Body of pancreas (tissue), 4 donors: Measurements from ENCODE around the gene SMAD2.

Source experiments
- CTCF ChIP-seq, 7 experiments: fragments of 450-650 bp in 4 of 7; fragments of 200-600 bp in 3 of 7; sonication (generic) in 3 of 7; IDR thresholded peaks; one replicate each; pipeline ENCODE4 v1.5.1; 2016 to 2019; ENCODE audit warnings: antibody characterized with exemption in 7 of 7
- POLR2A ChIP-seq, 3 donors: fragments of 450-650 bp; IDR thresholded peaks; one replicate each; pipeline ENCODE4 v1.6.1; 2016; ENCODE audit warnings: antibody characterized with exemption in 3 of 3, mild to moderate bottlenecking in 2 of 3

- no peak for TF ChIP-seq CTCF (IDR thresholded peaks at IDR 0.05)
- no peak for TF ChIP-seq POLR2A (IDR thresholded peaks at IDR 0.05)
Measured at GRCh38 chr18:47968006-47968676, 37.7 kb upstream of the SMAD2 start.
